HG03469 (cell line): Measurements from ENCODE around the gene TFF3.

ENCODE experiments used
- ATAC-seq: cut with Tn5 transposase; IDR thresholded peaks from one replicate; pipeline ENCODE4 v1.9.1; 2021; ENCODE audit warnings: mild to moderate bottlenecking, moderate library complexity, moderate number of reproducible peaks; ENCODE audit not compliant: unreplicated experiment

TFF3 gene

GRCh38 chr21:42291751-42292562, 23.3 kb downstream of the TFF3 start:
- no peak for ATAC-seq

GRCh38 chr21:42291003-42291750, 24.0 kb downstream of the TFF3 start:
- no peak for ATAC-seq

GRCh38 chr21:42290505-42290904, 24.7 kb downstream of the TFF3 start:
- no peak for ATAC-seq

GRCh38 chr21:42289926-42290325, 25.3 kb downstream of the TFF3 start:
- ATAC-seq, result no peak

GRCh38 chr21:42288962-42289361, 26.2 kb downstream of the TFF3 start:
- ATAC-seq, result no peak

GRCh38 chr21:42287193-42288083, 27.8 kb downstream of the TFF3 start:
- no peak for ATAC-seq

GRCh38 chr21:42286416-42286815, 28.8 kb downstream of the TFF3 start:
- ATAC-seq, result no peak

- ATAC-seq, result no peak
These were observed 29.5 kb downstream of the TFF3 start for GRCh38 chr21:42285569-42286245.

GRCh38 chr21:42282715-42283114, 32.5 kb downstream of the TFF3 start:
- no peak for ATAC-seq

GRCh38 chr21:42282021-42282420, 33.2 kb downstream of the TFF3 start:
- ATAC-seq, result no peak

- ATAC-seq, result no peak
These were observed 34.0 kb downstream of the TFF3 start for GRCh38 chr21:42281181-42281680.

- no peak for ATAC-seq
These were observed 34.6 kb downstream of the TFF3 start for GRCh38 chr21:42280356-42281180.

GRCh38 chr21:42279888-42280287, 35.3 kb downstream of the TFF3 start:
- no peak for ATAC-seq

GRCh38 chr21:42279341-42279871, 35.8 kb downstream of the TFF3 start:
- no peak for ATAC-seq

GRCh38 chr21:42278451-42279149, 36.6 kb downstream of the TFF3 start:
- ATAC-seq, result no peak

- ATAC-seq, result no peak
These were observed 37.6 kb downstream of the TFF3 start for GRCh38 chr21:42277593-42277992.

- ATAC-seq, result no peak
These were observed 38.6 kb downstream of the TFF3 start for GRCh38 chr21:42276526-42277154.

- no peak for ATAC-seq
These were observed 39.1 kb downstream of the TFF3 start for GRCh38 chr21:42276076-42276475.
